Sigmoid colon (tissue), 3 donors: ENCODE measurements around the gene IL32.

Experiments
- POLR2A ChIP-seq, 2 donors: fragments of 450-650 bp; IDR thresholded peaks; one replicate each; pipeline ENCODE4 v1.6.1; 2016; ENCODE audit warnings: antibody characterized with exemption in 2 of 2, mild to moderate bottlenecking in 2 of 2, moderate library complexity in 2 of 2
- TF ChIP-seq, protein P1 (sequence below), 4 experiments: fragments of 450-650 bp in 3 of 4; fragments of 200-600 bp in 1 of 4; IDR thresholded peaks; one replicate each; pipeline ENCODE4 v1.5.1; 2016 to 2019; ENCODE audit warnings: antibody characterized with exemption in 4 of 4, mild to moderate bottlenecking in 3 of 4, moderate library complexity in 2 of 4

DNA sequence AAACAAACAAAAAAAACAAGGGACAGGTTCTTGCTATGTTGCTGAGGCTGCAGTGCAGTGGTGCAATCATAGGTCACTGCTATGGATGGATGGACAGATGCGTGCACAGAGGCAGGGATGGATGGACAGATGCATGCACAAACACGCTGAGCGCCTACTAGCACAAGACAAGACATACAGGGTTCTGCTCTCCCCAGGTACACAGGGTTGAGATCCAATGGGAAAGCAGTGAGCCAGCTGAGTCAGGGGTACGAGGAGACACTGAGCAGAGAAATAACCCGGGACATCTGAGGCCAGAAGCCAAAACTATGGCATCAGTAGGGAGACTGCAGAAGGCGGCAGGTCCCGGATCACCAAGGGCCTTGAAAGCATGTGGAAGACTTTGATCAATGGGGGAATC lies 6.2 kb downstream of the IL32 start:
- no peak for TF ChIP-seq POLR2A (IDR thresholded peaks at IDR 0.05)
- TF ChIP-seq, protein P1, sequence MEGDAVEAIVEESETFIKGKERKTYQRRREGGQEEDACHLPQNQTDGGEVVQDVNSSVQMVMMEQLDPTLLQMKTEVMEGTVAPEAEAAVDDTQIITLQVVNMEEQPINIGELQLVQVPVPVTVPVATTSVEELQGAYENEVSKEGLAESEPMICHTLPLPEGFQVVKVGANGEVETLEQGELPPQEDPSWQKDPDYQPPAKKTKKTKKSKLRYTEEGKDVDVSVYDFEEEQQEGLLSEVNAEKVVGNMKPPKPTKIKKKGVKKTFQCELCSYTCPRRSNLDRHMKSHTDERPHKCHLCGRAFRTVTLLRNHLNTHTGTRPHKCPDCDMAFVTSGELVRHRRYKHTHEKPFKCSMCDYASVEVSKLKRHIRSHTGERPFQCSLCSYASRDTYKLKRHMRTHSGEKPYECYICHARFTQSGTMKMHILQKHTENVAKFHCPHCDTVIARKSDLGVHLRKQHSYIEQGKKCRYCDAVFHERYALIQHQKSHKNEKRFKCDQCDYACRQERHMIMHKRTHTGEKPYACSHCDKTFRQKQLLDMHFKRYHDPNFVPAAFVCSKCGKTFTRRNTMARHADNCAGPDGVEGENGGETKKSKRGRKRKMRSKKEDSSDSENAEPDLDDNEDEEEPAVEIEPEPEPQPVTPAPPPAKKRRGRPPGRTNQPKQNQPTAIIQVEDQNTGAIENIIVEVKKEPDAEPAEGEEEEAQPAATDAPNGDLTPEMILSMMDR (IDR thresholded peaks at IDR 0.05): no peak
